ENCODE results near the gene RDH8.

The RDH8 gene

GRCh38 chr19:10052602-10053360 is 39.5 kb downstream of the RDH8 start:
- Histone ChIP-seq H3K27me3 (replicated peaks; ENCODE audit: control insufficient read depth, insufficient read depth, low read length, poor library complexity, severe bottlenecking) (no peaks in the 10 kb centered on the region), H3K4me3 (ENCODE audit: insufficient read depth, low read depth, low read length, poor library complexity, severe bottlenecking) (no peak overlapping the region), H3K9me3 (ENCODE audit: control insufficient read depth, low read length) (no peaks in the 10 kb centered on the region), H3K4me1 (ENCODE audit: control insufficient read depth, insufficient read depth, low read length, poor library complexity, severe bottlenecking) (no peaks in the 10 kb centered on the region), H3K36me3 (ENCODE audit: control insufficient read depth, insufficient read depth, low read length) (no peaks in the 10 kb centered on the region), H3K27ac (ENCODE audit: insufficient read depth, low read length, poor library complexity, severe bottlenecking) (no peak overlapping the region)
- DNase-seq = no peak

GRCh38 chr19:10061717-10062310 is 48.5 kb downstream of the RDH8 start:
- H3K27ac ChIP-seq (ENCODE audit: insufficient read depth, low read length, poor library complexity, severe bottlenecking) = no peak overlapping the region
- DNase-seq = no peak
- no peaks in the 10 kb centered on the region for H3K36me3 ChIP-seq (ENCODE audit: control insufficient read depth, insufficient read depth, low read length)
- H3K4me1 ChIP-seq (ENCODE audit: control insufficient read depth, insufficient read depth, low read length, poor library complexity, severe bottlenecking) = no peaks in the 10 kb centered on the region
- H3K27me3 ChIP-seq (replicated peaks; ENCODE audit: control insufficient read depth, insufficient read depth, low read length, poor library complexity, severe bottlenecking) = no peaks in the 10 kb centered on the region
- no peaks in the 10 kb centered on the region for H3K9me3 ChIP-seq (ENCODE audit: control insufficient read depth, low read length)
- no peak overlapping the region for H3K4me3 ChIP-seq (ENCODE audit: insufficient read depth, low read depth, low read length, poor library complexity, severe bottlenecking)

- H3K27ac ChIP-seq (ENCODE audit: insufficient read depth, low read length, poor library complexity, severe bottlenecking) = no peak overlapping the region
- no peaks in the 10 kb centered on the region for H3K36me3 ChIP-seq (ENCODE audit: control insufficient read depth, insufficient read depth, low read length)
- H3K4me1 ChIP-seq (ENCODE audit: control insufficient read depth, insufficient read depth, low read length, poor library complexity, severe bottlenecking) = no peaks in the 10 kb centered on the region
- H3K9me3 ChIP-seq (ENCODE audit: control insufficient read depth, low read length) = no peaks in the 10 kb centered on the region
- DNase-seq = no peak
- no peaks in the 10 kb centered on the region for H3K27me3 ChIP-seq (replicated peaks; ENCODE audit: control insufficient read depth, insufficient read depth, low read length, poor library complexity, severe bottlenecking)
- no peak overlapping the region for H3K4me3 ChIP-seq (ENCODE audit: insufficient read depth, low read depth, low read length, poor library complexity, severe bottlenecking)
Measured at GRCh38 chr19:10068205-10068604, 54.9 kb downstream of the RDH8 start.

GRCh38 chr19:10069046-10069445 is 55.8 kb downstream of the RDH8 start:
- Histone ChIP-seq H3K36me3 (ENCODE audit: control insufficient read depth, insufficient read depth, low read length) (no peaks in the 10 kb centered on the region), H3K27me3 (replicated peaks; ENCODE audit: control insufficient read depth, insufficient read depth, low read length, poor library complexity, severe bottlenecking) (no peaks in the 10 kb centered on the region), H3K27ac (ENCODE audit: insufficient read depth, low read length, poor library complexity, severe bottlenecking) (no peak overlapping the region), H3K9me3 (ENCODE audit: control insufficient read depth, low read length) (no peaks in the 10 kb centered on the region), H3K4me1 (ENCODE audit: control insufficient read depth, insufficient read depth, low read length, poor library complexity, severe bottlenecking) (no peaks in the 10 kb centered on the region), H3K4me3 (ENCODE audit: insufficient read depth, low read depth, low read length, poor library complexity, severe bottlenecking) (no peak overlapping the region)
- DNase-seq = no peak

- Histone ChIP-seq H3K27ac (ENCODE audit: insufficient read depth, low read length, poor library complexity, severe bottlenecking) (no peak overlapping the region), H3K4me1 (ENCODE audit: control insufficient read depth, insufficient read depth, low read length, poor library complexity, severe bottlenecking) (no peaks in the 10 kb centered on the region), H3K4me3 (ENCODE audit: insufficient read depth, low read depth, low read length, poor library complexity, severe bottlenecking) (no peak overlapping the region), H3K27me3 (replicated peaks; ENCODE audit: control insufficient read depth, insufficient read depth, low read length, poor library complexity, severe bottlenecking) (no peaks in the 10 kb centered on the region), H3K36me3 (ENCODE audit: control insufficient read depth, insufficient read depth, low read length) (no peaks in the 10 kb centered on the region), H3K9me3 (ENCODE audit: control insufficient read depth, low read length) (no peaks in the 10 kb centered on the region)
- no peak for DNase-seq
Measured at GRCh38 chr19:10070730-10071446, 57.6 kb downstream of the RDH8 start.
